NCI-H446 (cell line): ENCODE measurements around the gene RPS6KB2.
A peak's percentile ranks its signal among the peaks of the same experiment; 100 is the strongest.
"Not testable (repeated sequence)": the region's sequence is repeated elsewhere in the genome, so short reads cannot be mapped to it uniquely, and the experiment has no call there.

Experiments
- DNase-seq, 2 experiments: peaks; one replicate each; lab custom pipeline; 2025; lab: John Stamatoyannopoulos, UW

The RPS6KB2 gene

DNA sequence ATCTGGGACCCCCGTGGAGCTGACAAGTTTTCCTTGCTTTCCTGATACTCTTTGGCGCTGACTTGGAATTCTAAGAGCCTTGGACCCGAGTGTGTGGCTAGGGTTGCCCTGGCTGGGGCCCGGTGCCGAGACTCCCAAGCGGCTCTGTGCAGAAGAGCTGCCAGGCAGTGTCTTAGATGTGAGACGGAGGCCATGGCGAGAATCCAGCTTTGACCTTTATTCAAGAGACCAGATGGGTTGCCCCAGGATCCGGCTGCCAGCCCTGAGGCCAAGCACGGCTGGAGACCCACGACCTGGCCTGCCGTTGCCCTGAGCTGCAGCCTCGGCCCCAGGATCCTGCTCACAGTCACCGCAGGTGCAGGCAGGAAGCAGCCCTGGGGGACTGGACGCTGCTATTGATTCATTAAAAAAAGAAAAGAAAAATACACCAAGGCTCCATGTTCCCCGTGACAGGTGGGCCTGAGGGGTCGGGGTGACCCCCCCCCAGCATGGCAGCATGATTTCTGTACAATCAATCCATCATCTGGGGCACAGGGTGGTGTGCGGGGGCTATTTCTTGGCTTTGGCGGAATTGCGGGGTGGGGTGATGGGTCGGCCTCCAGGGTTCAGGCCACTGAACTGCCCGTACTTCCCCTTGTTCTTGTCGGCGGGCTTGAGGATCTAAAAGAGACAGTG lies 30.2 kb upstream of the RPS6KB2 start:
- DNase-seq, result no peak

DNA sequence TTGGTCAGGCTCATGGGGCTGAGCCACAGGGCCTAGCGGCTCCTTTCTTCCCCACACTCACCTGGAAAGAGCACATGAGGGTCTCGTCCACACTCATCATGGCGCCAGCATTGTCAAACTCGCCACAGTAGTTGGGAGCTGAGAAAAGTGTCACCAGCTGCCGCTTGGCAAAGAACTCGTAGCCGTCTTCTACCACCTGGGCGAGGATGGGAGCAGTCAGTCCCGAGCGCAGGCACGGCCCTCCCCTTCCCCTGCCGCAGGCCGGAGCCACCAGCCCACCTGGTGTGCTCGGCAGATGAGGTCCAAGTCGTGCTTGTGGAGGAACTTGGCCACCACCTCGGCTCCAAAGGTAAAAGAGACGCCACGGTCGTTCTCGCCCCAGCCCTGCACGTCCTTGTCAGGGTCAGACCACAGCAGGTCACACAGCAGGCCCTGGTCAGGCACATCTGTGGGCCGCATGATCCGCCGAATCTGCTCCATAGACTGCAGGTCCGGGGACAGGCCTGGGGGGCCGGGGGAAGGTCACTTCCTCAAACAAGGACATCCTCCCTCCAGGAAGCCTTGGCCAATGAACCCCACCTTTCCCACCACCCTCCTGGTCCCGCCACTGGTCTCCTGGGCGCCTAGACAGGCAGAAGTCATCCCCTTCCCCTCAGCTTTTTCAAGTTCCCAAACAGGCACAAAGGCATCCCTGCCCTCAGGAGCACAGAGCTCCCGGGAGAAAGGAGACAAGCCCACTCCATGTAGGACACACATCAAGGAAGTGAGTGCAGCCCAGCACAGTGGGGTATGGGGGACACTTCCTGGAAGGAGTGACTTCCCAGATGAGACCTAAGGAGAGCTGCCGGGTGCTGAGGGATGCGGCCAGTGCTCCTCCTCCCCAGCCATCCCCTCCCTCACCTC lies 29.4 kb upstream of the RPS6KB2 start:
- DNase-seq, result no peak

DNA sequence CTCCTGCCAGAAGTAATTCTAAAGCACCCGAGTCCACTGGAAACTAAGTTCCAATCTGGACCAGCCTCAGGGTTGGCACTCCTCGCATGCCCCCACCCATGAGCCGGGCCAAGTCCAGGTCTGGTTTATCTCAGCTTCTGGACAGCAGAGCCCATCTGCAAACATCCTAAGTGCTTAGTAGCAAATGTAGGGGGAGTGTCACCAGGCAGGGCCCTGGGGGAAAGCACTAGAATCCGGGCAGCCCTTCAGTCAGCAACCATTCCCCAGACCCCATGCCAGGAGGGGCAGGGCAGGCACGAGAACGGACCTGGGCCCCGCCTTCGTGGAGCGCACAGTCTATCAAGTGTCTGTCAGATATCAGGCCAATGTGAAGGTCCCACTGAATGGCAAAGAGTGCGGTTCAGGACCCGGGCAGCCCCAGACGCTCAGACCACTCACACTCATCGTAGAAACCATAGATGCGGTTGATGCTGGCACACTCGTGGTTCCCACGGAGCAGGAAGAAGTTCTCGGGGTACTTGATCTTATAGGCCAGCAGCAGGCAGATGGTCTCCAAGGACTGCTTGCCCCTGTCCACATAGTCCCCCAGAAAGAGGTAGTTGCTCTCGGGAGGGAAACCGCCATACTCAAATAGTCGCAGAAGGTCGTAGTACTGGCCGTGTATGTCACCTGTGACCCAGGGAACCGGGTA lies 27.9 kb upstream of the RPS6KB2 start:
- DNase-seq, result no peak

DNA sequence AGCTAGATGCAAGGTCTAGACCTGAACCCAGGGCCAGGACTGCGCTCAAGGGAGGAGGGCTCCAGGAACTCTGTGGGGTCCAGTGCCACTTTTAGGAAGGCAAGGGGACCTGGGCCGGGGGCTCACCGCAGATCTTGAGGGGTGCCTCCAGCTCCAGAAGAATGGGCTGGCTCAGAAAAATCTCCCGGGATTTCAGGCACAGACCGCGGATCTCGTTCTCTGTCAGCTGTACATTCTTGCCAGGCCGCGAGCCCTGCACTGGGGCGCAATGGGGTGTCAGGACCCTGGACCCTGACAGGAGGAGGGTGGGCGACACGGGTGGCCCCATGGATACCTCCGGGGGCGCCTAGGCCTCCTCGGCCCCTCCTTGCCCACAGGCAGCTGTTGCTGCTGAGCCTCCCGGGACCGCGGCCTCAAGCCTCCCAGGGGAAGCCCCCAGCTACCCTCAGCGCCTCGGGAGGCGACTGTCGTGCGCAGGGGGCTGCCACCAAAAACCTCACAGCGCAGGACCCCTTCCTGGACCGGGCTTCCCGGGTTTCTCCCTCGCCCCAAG lies 27.3 kb upstream of the RPS6KB2 start:
- no peak for DNase-seq

DNA sequence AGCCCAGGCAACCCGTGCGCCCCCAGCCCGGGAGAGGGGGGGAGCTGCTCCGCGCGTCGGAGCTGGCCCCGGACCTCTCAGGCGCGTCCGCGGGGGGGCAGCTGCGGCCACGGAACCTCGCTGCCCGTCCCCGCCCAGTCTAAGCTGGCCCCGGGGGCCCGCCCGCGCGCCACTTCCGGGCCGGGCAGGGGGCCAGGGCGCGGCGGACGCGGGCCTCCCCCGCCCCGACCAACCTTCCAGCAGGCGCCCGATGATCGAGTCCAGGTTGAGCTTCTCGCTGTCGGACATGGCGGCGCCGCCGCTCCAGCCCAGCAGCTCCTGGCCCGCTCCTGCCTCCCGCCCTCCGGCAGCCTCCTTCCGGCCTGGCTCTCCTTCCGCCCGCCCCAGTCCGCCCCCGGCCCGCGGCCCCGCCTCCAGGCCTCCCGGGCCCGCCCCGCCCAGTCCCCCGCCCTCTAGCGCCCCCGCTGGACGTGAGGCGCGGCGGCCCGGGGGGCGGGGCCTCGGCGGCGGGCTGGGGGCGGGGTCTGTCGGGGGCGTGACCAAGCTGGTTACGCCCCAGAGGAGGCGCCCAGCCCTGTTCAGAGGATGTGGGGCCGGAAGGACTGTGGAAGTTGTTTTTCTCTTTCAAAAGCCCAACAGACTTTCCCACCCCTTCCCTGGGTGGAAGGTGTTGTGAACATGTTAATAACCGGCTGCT lies 26.7 kb upstream of the RPS6KB2 start, which contains the start of gene PPP1CA:
Gene PPP1CA, minus strand, starts transcription at position 364 of the 697 bp plus-strand sequence. Its CDS starts 76 bp downstream, at position 288.
- peak; percentile 88 to 92 for DNase-seq

DNA sequence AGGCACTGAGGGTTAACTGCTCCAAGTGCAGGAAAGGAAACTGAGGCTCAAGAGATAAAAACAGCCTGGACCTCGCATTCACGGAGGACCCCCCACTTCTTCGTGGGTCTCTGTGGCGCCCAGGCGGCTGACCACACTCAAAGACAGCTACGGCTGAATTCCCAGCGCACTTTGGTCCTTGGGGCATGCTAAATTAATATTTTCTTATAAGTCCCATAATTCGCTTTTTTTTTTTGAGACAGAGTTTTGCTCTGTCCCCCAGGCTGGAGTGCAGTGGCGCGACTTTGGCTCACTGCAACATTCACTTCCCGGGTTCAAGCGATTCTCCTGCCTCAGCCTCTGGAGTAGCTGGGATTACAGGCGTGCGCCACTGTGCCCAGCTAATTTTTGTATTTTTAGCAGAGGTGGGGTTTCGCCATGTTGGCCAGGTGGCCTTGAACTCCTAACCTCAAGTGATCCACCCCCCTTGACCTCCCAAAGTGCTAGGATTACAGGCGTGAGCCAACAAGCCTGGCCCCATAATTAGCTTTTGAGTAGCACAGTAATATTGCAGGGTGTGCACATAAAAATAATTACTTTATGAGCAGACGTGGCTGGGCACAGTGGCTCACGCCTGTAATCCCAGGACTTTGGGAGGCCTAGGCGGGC lies 26.0 kb upstream of the RPS6KB2 start:
- not testable (repeated sequence) for DNase-seq

DNA sequence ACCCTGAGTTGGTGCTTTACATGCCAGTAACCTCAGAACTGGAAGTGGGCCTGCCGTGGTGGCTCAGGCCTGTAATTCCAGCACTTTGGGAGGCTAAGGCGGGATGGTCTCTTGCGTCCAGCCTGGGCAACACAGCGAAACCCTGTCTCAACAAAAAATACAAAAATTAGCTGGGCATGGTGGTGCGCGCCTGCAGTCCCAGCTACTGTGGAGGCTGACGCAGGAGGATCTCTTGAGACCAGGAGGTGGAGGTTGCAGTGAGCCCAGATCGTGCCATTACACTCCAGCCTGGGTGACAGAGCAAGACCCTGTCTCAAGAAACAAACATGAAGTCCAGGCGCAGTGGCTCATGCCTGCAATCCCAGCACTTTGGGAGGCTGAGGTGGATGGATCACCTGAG lies 25.2 kb upstream of the RPS6KB2 start:
- not testable (repeated sequence) for DNase-seq

DNA sequence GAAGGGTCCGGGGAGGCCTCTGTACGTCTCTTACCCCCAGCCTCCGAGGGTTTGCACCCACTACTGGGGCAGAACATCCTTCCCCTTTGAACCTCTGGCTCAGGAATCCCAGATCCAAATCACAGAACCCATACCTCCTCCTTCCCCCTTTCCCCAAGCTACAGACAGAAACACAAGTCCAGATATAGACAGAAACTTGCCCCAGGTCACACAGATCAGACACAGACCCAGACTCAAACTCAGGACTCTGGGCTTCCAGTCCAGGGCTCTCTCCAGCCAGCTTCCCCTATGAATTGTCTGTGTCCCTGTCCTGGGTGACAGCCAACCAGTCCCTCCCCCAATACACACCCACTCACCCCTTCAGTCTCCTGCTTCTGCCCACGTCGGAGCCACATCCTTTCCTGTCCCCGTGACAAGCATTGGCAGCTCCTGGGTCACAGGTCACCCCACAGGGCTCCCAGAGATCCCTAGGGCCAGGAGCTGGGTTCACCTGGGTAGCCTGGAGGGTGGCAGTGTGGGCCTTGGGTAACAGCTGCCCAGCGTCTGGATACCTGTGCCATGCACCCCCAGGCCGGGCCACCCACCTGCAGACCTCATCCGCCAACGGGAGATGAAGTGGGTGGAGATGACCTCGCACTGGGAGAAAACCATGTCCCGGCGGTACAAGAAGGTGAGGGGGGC lies 23.6 kb upstream of the RPS6KB2 start:
- DNase-seq, result no peak

DNA sequence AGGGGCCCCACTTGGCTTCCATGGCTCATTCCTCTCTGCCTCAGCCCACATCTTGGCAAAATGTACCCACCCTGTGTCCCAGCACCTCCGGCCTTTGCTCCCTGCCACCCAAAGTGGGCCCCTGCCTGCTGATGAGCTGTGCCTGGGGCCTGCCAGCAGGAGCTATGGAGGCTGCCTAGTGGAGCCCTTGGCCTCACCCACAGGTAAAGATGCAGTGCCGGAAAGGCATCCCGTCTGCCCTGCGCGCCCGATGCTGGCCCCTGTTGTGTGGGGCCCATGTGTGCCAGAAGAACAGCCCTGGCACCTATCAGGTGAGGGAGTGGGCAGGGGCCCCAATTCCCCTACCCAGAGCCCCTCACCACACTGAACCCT lies 23.1 kb upstream of the RPS6KB2 start:
- no peak for DNase-seq

DNA sequence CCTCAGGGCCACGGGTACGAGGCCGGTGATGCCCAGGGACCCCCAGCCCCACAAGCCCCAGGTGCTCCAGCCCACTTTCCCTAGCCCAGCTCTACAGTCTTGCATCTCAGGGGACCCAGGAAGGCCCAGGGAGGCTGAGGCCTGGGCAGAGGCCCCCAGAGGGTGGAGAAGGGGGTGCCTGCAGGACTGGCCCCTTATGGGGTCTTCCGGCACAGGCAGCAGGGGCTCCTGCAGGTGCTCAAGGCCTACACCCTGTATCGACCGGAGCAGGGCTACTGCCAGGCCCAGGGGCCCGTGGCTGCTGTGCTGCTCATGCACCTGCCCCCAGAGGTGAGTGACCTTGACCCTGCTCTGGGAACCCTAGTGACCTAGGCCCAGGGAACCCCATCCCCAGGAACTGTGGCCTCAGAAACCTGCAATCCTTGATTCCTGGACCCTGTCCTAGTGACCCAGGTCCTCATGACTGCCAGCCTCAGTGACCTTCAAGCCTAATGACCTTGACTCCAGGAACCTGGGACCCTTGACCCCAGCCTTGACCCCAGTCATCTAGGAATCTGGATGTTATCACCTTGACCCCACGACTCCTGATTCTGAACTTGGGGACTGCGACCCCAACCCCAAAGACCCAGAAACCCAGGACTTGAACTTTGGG lies 22.5 kb upstream of the RPS6KB2 start:
- no peak for DNase-seq

DNA sequence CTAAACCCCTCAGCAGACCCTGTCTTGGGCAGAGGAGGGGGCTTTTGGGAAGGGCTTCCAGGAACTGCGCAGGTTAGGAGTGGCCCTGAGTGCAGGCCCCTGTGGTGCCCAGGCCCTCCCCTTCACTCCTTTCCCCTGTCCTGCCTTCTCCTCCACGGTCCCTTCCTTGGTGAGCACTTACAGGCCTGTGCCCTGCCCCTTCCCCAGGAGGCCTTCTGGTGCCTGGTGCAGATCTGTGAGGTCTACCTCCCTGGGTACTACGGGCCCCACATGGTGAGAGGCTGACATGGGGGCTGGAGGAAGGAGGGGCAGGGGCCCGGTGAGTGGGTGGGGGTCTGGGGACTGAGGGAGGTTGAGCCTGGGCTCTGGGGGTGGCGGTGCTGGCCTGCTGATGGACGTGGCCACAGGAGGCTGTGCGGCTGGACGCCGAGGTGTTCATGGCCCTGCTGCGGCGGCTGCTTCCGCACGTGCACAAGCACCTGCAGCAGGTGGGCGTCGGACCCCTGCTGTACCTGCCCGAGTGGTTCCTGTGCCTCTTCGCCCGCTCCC lies 21.8 kb upstream of the RPS6KB2 start:
- no peak for DNase-seq

DNA sequence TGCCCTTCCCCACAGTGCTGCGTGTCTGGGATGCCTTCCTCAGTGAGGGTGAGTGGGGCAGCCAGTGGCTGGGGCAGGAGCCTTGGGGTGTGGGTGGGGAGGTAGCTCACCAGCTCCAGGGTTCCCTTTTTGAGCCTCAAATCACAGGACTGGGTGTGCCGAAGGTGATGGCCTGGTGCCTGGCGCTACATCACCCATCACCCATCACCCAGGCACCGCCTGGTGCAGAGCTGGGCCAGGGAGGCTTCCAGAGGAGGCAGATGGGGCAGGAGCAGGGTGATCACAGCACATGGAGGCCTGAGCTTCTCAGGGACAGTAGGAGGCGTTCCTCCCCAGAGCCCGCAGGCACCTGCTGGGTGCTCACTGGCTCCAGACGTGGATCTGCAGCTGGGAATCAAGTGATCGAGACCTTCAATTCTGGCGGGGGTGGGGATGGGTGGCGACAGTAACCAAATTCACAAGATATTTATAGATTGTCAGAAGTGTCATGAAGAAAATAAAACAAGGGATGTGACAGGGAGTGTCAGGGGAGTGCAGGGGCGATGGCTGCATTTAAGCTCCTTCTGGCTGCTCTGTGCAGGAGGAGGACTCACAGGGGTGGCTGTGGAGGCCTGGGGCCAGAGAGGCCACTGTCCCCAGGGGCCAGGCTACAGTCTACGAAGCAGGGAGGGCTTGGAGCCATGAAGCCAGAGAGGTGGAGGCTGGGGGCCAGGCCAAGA lies 21.2 kb upstream of the RPS6KB2 start:
- no peak for DNase-seq

DNA sequence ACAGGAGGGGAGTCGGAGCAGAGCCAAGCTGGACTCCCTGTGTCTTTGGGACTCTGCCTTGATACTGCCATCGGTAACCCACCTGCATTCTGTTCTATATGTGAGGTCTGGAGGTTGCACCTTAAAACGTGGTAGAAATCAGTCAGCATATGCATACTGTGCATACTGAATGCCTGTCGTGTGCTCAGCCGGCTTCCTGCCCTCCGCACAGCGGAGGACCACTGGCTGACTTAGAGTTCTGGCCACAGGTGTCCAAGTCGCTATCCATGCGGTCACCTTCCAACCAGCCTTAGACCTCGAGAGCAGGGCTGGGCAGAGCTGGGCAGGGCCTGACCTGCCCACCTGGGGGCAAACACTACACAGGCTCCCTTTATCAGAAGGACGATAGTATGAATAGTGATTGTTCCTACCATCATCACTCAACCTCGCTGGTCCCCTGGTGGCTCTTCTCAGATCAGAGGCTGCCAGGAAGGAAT lies 20.6 kb upstream of the RPS6KB2 start:
- no peak for DNase-seq

DNA sequence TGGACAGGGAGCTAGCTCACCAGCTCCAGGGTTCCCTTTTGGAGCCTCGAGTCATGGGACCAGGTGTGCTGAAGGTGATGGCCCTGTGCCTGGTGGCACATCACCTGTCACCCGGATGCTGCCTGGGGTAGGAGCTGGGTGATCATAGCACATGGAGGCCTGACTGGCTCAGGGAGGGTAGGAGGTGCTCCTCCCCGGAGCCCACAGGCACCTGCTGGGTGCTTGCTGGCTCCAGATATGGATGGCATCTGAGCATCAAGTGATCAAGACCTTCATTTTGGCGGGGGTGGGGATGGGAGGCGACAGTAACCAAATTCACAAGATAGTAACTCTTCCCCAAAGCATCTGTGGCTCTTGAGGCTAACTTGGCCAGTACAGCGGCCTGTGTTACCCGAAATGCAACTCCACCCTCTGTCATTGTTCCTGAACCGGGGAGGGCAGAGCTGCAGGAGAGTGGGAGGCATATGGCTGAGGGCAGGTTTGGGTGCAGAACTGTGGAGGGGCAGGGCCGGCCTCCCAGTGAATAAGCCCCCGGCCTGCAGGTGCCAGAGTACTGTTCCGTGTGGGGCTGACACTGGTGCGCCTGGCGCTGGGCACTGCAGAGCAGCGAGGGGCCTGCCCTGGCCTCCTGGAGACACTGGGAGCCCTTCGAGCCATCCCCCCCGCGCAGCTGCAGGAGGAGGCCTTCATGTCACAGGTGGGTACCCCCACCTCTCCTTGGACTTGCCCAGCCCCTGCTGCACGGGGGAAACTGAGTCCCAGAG lies 19.7 kb upstream of the RPS6KB2 start:
- no peak for DNase-seq

DNA sequence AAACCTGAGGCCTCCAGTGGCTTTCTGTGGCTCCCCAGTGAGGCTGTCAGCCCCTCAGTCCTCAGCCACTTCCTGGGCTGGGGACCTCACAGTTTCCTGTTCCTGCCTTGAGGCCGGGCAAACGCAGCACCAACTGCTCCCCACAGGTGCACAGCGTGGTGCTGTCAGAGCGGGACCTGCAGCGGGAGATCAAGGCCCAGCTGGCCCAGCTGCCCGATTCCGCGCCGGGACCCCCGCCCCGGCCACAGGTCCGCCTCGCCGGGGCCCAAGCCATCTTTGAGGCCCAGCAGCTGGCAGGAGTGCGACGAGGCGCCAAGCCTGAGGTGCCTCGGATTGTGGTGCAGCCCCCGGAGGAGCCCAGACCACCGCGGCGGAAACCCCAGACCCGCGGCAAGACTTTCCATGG lies 19.0 kb upstream of the RPS6KB2 start:
- no peak for DNase-seq

DNA sequence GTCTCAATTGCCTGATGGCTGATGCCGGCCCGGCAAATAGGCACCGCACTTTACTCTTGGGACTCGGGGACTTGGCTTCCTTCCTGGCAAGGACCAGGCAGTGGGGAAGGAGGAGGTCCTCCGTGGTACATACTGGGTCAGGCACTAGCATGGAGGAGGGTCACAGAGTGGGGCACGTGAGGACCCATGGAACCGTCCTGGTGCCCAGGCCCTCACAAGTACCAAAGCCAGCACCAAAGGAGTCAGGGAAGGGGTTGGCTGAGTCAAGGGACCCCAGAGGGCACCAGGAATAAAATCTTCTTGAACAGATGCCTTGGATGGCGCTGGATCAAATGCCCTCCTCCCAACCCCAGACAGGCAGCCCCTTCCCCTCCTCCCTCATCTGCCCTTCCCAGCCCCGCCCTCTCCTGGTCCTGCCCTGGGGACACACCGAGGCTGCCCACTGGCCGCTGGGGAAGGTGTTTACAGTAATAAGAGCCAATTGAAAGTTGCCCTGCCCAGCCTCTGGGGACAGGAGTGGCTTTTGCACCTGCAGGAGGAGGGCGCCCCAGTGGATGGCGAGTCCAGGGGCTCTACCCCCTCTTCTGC lies 18.4 kb upstream of the RPS6KB2 start:
- no peak for DNase-seq

DNA sequence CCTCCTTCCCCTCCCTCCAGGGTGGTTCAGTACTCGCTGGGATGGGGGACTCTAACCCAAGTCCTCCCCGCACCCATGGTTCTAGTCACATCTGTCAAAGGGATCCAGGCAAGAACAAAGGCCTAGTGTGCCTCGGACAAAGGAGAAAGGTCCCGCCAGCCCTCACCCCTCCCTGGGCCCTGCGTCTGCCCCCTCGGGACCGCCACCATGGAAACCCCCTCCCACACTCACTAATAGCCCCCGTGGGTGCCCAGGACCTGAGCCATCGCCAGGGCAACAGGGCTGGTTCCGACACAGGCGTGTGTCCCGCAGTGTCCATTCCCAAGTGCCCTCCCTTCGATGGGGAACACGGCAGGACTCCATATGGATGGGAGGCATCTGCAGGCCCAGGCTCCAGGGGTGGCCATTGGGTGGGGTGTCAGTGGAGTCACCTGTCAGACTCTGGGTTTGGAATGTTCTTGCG lies 17.9 kb upstream of the RPS6KB2 start:
- no peak for DNase-seq
